H1 (cell line): Measurements from ENCODE around the gene MCF2L. TPM values are rescaled to one million over a fixed set of nuclear protein-coding genes. Genes with fewer than 3 reads are reported as not detected.

Experiments used
- CBX5 ChIP-seq: fragments of 300-800, 300-1000 bp; sonication (generic); IDR thresholded peaks from 2 replicates; pipeline ENCODE4 v1.7.1; 2016; ENCODE audit warnings: antibody characterized with exemption, low read length, low read depth
- GTF2F1 ChIP-seq: IDR thresholded peaks from 2 replicates; pipeline ENCODE4 v1.6.1; 2012; ENCODE audit warnings: low read depth, low read length, improper control_type of control experiment, borderline replicate concordance
- HDAC6 ChIP-seq: IDR thresholded peaks from one replicate; pipeline ENCODE4 v1.7.1; 2012; ENCODE audit warnings: low read depth, mild to moderate bottlenecking, inconsistent platforms, low read length, moderate library complexity
- KDM4A ChIP-seq: IDR thresholded peaks from one replicate; pipeline ENCODE4 v1.7.1; 2012; ENCODE audit warnings: low read depth, mild to moderate bottlenecking, moderate library complexity, low read length, inconsistent platforms; ENCODE audit not compliant: severe bottlenecking
- NANOG ChIP-seq: IDR thresholded peaks from 2 replicates; pipeline ENCODE4 v1.6.1; 2011; ENCODE audit warnings: low read length, low read depth, mild to moderate bottlenecking, inconsistent platforms; ENCODE audit not compliant: insufficient read depth, poor library complexity, severe bottlenecking
- RAD21 ChIP-seq, 2 experiments: IDR thresholded peaks in 1 of 2; conservative IDR thresholded peaks in 1 of 2; 2 replicates each; pipeline ENCODE4 v1.6.1; 2011; ENCODE audit warnings: low read depth in 2 of 2, low read length in 2 of 2, improper control_type of control experiment in 1 of 2, inconsistent platforms in 1 of 2, mild to moderate bottlenecking in 1 of 2, moderate library complexity in 1 of 2
- RFX5 ChIP-seq: IDR thresholded peaks from 2 replicates; pipeline ENCODE4 v1.6.1; 2011; ENCODE audit warnings: low read depth, low read length, improper control_type of control experiment, borderline replicate concordance
- SAP30 ChIP-seq: fragments of 300-600 bp; sonication (generic); IDR thresholded peaks from 2 replicates; pipeline ENCODE4 v1.7.1; 2012; ENCODE audit warnings: low read length, moderate library complexity, mild to moderate bottlenecking, inconsistent platforms; ENCODE audit not compliant: insufficient read depth, insufficient replicate concordance
- TAF1 ChIP-seq: IDR thresholded peaks from 2 replicates; pipeline ENCODE4 v1.6.1; 2011; ENCODE audit warnings: mild to moderate bottlenecking, low read depth, low read length
- polyA plus RNA-seq, 7 experiments: library from polyadenylated mRNA; depleted of rRNA in 3 of 7; stranded (reverse) in 5 of 7; unstranded in 2 of 7; fragments of >200 nt in 5 of 7; fragments of 200-250 nt in 2 of 7; gene quantifications; 1 replicate in 5 of 7; 2 replicates in 1 of 7; 4 replicates in 1 of 7; pipeline versions ENCODE4 v1.2.1 to v1.2.3, GENCODE V29; 2011 to 2013; ENCODE audit warnings: missing spikeins in 2 of 7, mixed read lengths in 2 of 7
- total RNA-seq: library from RNA; stranded (reverse); fragmentation: NEBNext Ultra II Directional; extraction: Animal tissue kit (Norgen Biotek cat#: 25700); gene quantifications from 2 replicates; pipeline ENCODE4 v1.2.1, GENCODE V29; 2021
- TF ChIP-seq, protein P1 (sequence below): fragments of 300-600 bp; sonication (generic); IDR thresholded peaks from 2 replicates; pipeline ENCODE4 v1.7.1; 2012; ENCODE audit warnings: low read length, moderate library complexity, mild to moderate bottlenecking, inconsistent platforms; ENCODE audit not compliant: insufficient replicate concordance

Gene MCF2L
- total and polyA plus RNA-seq, 2 of the 8 experiments (the other 6 are each of a cell fraction or from before 2014, with no cell fraction given) = 10.1 to 24.4 TPM

DNA sequence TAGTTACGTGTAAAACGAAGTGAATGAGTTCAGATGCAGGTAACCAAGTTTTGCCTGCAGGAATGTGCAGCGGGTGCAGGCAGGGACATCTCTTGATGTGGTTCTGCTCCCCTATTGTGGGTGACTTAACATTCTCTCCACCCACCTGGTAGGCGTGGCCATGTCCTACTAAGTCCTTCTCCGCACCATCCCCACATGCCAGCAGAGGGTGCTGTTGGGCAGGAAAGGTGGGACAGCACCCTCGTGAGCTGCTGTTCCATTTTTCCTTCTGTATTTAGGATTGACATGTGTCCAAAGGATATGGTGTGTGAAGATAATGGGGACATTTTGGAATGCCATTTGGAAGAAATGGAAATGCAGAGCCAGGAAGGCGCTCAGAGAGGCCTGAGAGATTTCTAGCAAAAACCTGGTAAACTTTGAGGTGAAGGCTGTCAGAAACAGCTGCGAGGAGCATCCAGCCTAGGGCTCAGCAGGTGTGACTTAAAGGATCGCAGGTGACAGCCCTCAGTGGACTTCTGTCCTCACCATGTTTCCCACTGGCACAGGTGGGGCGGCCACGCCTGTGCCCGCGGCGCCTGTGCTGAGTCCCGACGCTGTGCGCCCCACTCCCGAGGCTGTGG, 26.2 kb upstream of the MCF2L start (continued):
- TF ChIP-seq, protein P1, sequence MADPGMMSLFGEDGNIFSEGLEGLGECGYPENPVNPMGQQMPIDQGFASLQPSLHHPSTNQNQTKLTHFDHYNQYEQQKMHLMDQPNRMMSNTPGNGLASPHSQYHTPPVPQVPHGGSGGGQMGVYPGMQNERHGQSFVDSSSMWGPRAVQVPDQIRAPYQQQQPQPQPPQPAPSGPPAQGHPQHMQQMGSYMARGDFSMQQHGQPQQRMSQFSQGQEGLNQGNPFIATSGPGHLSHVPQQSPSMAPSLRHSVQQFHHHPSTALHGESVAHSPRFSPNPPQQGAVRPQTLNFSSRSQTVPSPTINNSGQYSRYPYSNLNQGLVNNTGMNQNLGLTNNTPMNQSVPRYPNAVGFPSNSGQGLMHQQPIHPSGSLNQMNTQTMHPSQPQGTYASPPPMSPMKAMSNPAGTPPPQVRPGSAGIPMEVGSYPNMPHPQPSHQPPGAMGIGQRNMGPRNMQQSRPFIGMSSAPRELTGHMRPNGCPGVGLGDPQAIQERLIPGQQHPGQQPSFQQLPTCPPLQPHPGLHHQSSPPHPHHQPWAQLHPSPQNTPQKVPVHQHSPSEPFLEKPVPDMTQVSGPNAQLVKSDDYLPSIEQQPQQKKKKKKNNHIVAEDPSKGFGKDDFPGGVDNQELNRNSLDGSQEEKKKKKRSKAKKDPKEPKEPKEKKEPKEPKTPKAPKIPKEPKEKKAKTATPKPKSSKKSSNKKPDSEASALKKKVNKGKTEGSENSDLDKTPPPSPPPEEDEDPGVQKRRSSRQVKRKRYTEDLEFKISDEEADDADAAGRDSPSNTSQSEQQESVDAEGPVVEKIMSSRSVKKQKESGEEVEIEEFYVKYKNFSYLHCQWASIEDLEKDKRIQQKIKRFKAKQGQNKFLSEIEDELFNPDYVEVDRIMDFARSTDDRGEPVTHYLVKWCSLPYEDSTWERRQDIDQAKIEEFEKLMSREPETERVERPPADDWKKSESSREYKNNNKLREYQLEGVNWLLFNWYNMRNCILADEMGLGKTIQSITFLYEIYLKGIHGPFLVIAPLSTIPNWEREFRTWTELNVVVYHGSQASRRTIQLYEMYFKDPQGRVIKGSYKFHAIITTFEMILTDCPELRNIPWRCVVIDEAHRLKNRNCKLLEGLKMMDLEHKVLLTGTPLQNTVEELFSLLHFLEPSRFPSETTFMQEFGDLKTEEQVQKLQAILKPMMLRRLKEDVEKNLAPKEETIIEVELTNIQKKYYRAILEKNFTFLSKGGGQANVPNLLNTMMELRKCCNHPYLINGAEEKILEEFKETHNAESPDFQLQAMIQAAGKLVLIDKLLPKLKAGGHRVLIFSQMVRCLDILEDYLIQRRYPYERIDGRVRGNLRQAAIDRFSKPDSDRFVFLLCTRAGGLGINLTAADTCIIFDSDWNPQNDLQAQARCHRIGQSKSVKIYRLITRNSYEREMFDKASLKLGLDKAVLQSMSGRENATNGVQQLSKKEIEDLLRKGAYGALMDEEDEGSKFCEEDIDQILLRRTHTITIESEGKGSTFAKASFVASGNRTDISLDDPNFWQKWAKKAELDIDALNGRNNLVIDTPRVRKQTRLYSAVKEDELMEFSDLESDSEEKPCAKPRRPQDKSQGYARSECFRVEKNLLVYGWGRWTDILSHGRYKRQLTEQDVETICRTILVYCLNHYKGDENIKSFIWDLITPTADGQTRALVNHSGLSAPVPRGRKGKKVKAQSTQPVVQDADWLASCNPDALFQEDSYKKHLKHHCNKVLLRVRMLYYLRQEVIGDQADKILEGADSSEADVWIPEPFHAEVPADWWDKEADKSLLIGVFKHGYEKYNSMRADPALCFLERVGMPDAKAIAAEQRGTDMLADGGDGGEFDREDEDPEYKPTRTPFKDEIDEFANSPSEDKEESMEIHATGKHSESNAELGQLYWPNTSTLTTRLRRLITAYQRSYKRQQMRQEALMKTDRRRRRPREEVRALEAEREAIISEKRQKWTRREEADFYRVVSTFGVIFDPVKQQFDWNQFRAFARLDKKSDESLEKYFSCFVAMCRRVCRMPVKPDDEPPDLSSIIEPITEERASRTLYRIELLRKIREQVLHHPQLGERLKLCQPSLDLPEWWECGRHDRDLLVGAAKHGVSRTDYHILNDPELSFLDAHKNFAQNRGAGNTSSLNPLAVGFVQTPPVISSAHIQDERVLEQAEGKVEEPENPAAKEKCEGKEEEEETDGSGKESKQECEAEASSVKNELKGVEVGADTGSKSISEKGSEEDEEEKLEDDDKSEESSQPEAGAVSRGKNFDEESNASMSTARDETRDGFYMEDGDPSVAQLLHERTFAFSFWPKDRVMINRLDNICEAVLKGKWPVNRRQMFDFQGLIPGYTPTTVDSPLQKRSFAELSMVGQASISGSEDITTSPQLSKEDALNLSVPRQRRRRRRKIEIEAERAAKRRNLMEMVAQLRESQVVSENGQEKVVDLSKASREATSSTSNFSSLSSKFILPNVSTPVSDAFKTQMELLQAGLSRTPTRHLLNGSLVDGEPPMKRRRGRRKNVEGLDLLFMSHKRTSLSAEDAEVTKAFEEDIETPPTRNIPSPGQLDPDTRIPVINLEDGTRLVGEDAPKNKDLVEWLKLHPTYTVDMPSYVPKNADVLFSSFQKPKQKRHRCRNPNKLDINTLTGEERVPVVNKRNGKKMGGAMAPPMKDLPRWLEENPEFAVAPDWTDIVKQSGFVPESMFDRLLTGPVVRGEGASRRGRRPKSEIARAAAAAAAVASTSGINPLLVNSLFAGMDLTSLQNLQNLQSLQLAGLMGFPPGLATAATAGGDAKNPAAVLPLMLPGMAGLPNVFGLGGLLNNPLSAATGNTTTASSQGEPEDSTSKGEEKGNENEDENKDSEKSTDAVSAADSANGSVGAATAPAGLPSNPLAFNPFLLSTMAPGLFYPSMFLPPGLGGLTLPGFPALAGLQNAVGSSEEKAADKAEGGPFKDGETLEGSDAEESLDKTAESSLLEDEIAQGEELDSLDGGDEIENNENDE = no peak
- TF ChIP-seq RFX5 (no peak), TAF1 (no peak), RAD21 (IDR thresholded peaks at IDR 0.05 in 1 of 2, conservative IDR thresholded peaks at IDR 0.05 in 1 of 2; ENCODE audit: low read depth in 2 of 2, low read length in 2 of 2) (peak; percentile 94 to 95), CBX5 (no peak), GTF2F1 (peak; percentile 29; the same call in 1 of the 2 replicates), SAP30 (peak; percentile 97), HDAC6 (no peak), NANOG (no peak), KDM4A (no peak)
